HG02623 (cell line): Measurements from ENCODE around the gene TRAF6.
"Not testable (repeated sequence)": the region's sequence is repeated elsewhere in the genome, so short reads cannot be mapped to it uniquely, and the experiment has no call there.

ENCODE experiments used
- ATAC-seq: cut with Tn5 transposase; IDR thresholded peaks from one replicate; pipeline ENCODE4 v1.9.1; 2021; ENCODE audit warnings: moderate library complexity; ENCODE audit not compliant: unreplicated experiment

TRAF6 gene

GRCh38 chr11:36498721-36499120 is 11.4 kb downstream of the TRAF6 start:
- no peak for ATAC-seq

GRCh38 chr11:36493332-36493731 is 16.7 kb downstream of the TRAF6 start:
- ATAC-seq: no peak

GRCh38 chr11:36492724-36493304 is 17.3 kb downstream of the TRAF6 start:
- no peak for ATAC-seq

- no peak for ATAC-seq
These were observed 19.9 kb downstream of the TRAF6 start for GRCh38 chr11:36490026-36490806.

- peak; percentile 56 for ATAC-seq
These were observed 22.0 kb downstream of the TRAF6 start for GRCh38 chr11:36488096-36488495.

GRCh38 chr11:36487619-36488018 is 22.5 kb downstream of the TRAF6 start:
- ATAC-seq: no peak

GRCh38 chr11:36485298-36486002 is 24.6 kb downstream of the TRAF6 start:
- no peak for ATAC-seq

GRCh38 chr11:36483042-36483441 is 27.0 kb downstream of the TRAF6 start:
- not testable (repeated sequence) for ATAC-seq

- ATAC-seq: no peak
These were observed 29.2 kb downstream of the TRAF6 start for GRCh38 chr11:36480833-36481232.

- ATAC-seq: no peak
These were observed 31.3 kb downstream of the TRAF6 start for GRCh38 chr11:36478700-36479329.

- ATAC-seq: no peak
These were observed 34.9 kb downstream of the TRAF6 start for GRCh38 chr11:36475192-36475591.

- ATAC-seq: no peak
These were observed 38.5 kb downstream of the TRAF6 start for GRCh38 chr11:36471577-36471976.

- ATAC-seq: no peak
These were observed 39.9 kb downstream of the TRAF6 start for GRCh38 chr11:36469881-36470802.

- no peak for ATAC-seq
These were observed 41.0 kb downstream of the TRAF6 start for GRCh38 chr11:36469063-36469462.

- no peak for ATAC-seq
These were observed 42.2 kb downstream of the TRAF6 start for GRCh38 chr11:36467916-36468315.

GRCh38 chr11:36467012-36467411 is 43.1 kb downstream of the TRAF6 start:
- no peak for ATAC-seq

GRCh38 chr11:36465449-36466163 is 44.5 kb downstream of the TRAF6 start:
- ATAC-seq: no peak

- ATAC-seq: no peak
These were observed 45.4 kb downstream of the TRAF6 start for GRCh38 chr11:36464720-36465119.

- ATAC-seq: no peak
These were observed 46.3 kb downstream of the TRAF6 start for GRCh38 chr11:36463781-36464180.

- ATAC-seq: no peak
These were observed 47.8 kb downstream of the TRAF6 start for GRCh38 chr11:36462321-36462720.
